GM23338 (cell line): Measurements from ENCODE around the gene BIRC6. TPM values are rescaled to one million over a fixed set of nuclear protein-coding genes. Genes with fewer than 3 reads are reported as not detected.
A peak's percentile ranks its signal among the peaks of the same experiment; 100 is the strongest.

ENCODE experiments used
- ATAC-seq: fragments of 200-7000 bp; cut with Tn5 transposase; 3 replicates; pipeline ENCODE4 v1.9.1; 2020
- DNase-seq: peaks from one replicate; pipeline ENCODE4 v3.0.0-alpha.2; 2015; ENCODE audit warnings: low spot score
- H2AFZ ChIP-seq: fragments of 200-600 bp; sonication (generic); 2 replicates; pipeline ENCODE4 v1.8.0; 2016; ENCODE audit warnings: antibody characterized with exemption, mild to moderate bottlenecking, moderate library complexity
- H3F3A ChIP-seq: fragments of 200-600 bp; sonication (generic); replicated peaks from 2 replicates; pipeline ENCODE4 v1.8.0; 2017; ENCODE audit warnings: antibody characterized with exemption, mixed run types, low read depth
- H3K27ac ChIP-seq: fragments of 200-600 bp; sonication (generic); 2 replicates; pipeline ENCODE4 v1.6.1; 2016; ENCODE audit warnings: low read depth
- H3K27me3 ChIP-seq: fragments of 200-600 bp; sonication (generic); 2 replicates; pipeline ENCODE4 v1.8.0; 2016; ENCODE audit warnings: mild to moderate bottlenecking, mixed run types, moderate library complexity; ENCODE audit not compliant: insufficient read depth
- H3K36me3 ChIP-seq: fragments of 200-600 bp; sonication (generic); 2 replicates; pipeline ENCODE4 v1.8.0; 2016; ENCODE audit warnings: mild to moderate bottlenecking; ENCODE audit not compliant: insufficient read depth
- H3K4me1 ChIP-seq: fragments of 200-600 bp; sonication (generic); 2 replicates; pipeline ENCODE4 v1.8.0; 2016; ENCODE audit warnings: mild to moderate bottlenecking, moderate library complexity; ENCODE audit not compliant: insufficient read depth
- H3K4me2 ChIP-seq: fragments of 200-600 bp; sonication (generic); 2 replicates; pipeline ENCODE4 v1.7.1; 2017; ENCODE audit warnings: mixed run types
- H3K4me3 ChIP-seq: fragments of 200-600 bp; sonication (generic); 2 replicates; pipeline ENCODE4 v1.6.1; 2016; ENCODE audit warnings: mixed run types
- H3K79me2 ChIP-seq: fragments of 200-600 bp; sonication (generic); replicated peaks from 2 replicates; pipeline ENCODE4 v1.8.0; 2017; ENCODE audit warnings: mild to moderate bottlenecking; ENCODE audit not compliant: insufficient read depth
- H3K9me2 ChIP-seq: fragments of 200-600 bp; sonication (generic); 2 replicates; pipeline ENCODE4 v1.8.0; 2017; ENCODE audit not compliant: insufficient read depth
- H4K20me1 ChIP-seq: fragments of 200-600 bp; sonication (generic); replicated peaks from 2 replicates; pipeline ENCODE4 v1.8.0; 2017; ENCODE audit warnings: mild to moderate bottlenecking; ENCODE audit not compliant: insufficient read depth
- H3K27ac Mint-ChIP-seq: 2 replicates; pipeline ENCODE4 v1.8.0; 2020; ENCODE audit warnings: inconsistent platforms, mild to moderate bottlenecking, moderate library complexity, mixed read lengths
- H3K27me3 Mint-ChIP-seq: 3 replicates; pipeline ENCODE4 v1.8.0; 2022; ENCODE audit warnings: low read depth, mild to moderate bottlenecking, moderate library complexity, mixed read lengths, inconsistent platforms; ENCODE audit not compliant: insufficient read depth, poor library complexity
- H3K36me3 Mint-ChIP-seq: 3 replicates; pipeline ENCODE4 v1.8.0; 2021; ENCODE audit warnings: low read depth, mild to moderate bottlenecking, inconsistent platforms, moderate library complexity, mixed read lengths
- H3K4me1 Mint-ChIP-seq: 3 replicates; pipeline ENCODE4 v1.8.0; 2020; ENCODE audit warnings: mild to moderate bottlenecking, inconsistent platforms, mixed read lengths
- H3K4me3 Mint-ChIP-seq: 3 replicates; pipeline ENCODE4 v1.8.0; 2021; ENCODE audit warnings: moderate library complexity, mild to moderate bottlenecking, inconsistent platforms, mixed read lengths
- H3K9me3 Mint-ChIP-seq: 3 replicates; pipeline ENCODE4 v1.8.0; 2020; ENCODE audit warnings: moderate library complexity, mild to moderate bottlenecking, inconsistent platforms, mixed read lengths
- polyA plus RNA-seq: library from polyadenylated mRNA; unstranded; fragments of >200 nt; fragmentation: Nextera tagmentation; extraction: Ambion mirVana; gene quantifications from 2 replicates; pipeline ENCODE4 v1.2.1, GENCODE V29; 2016
- total RNA-seq: library from RNA; depleted of rRNA; stranded (reverse); fragments of >200 nt; shearing (Covaris generic); gene quantifications from 2 replicates; pipeline ENCODE4 v1.2.3, GENCODE V29; 2014
- TF ChIP-seq, protein P1 (sequence below): fragments of 250-450 bp; sonication (Bioruptor Pico); IDR thresholded peaks from 2 replicates; pipeline ENCODE4 v1.5.0; 2020; ENCODE audit warnings: mild to moderate bottlenecking, moderate library complexity
- TF ChIP-seq, protein P2 (sequence below): IDR thresholded peaks from one replicate; pipeline ENCODE4 v1.6.1; 2018; ENCODE audit warnings: antibody characterized with exemption; ENCODE audit not compliant: unreplicated experiment

BIRC6 gene
- total and polyA plus RNA-seq, 2 experiments from 2014 or later = 85.8 to 131 TPM

- Histone ChIP-seq H2AFZ (no peak overlapping the region), H3K4me2 (no peak overlapping the region), H3K79me2 (peaks cover 89% of the 10 kb centered on the region), H3K27me3 (no peaks in the 10 kb centered on the region), H4K20me1 (peaks cover 15% of the 10 kb centered on the region; the same call in 1 of the 2 replicates), H3K27ac (peak overlapping the region; percentile 27; the same call in 1 of the 2 replicates), H3F3A (no peaks in the 10 kb centered on the region), H3K4me1 (0 out of 2 replicates have a peak, but pooled peaks cover 3% of the 10 kb centered on the region), H3K4me3 (no peak overlapping the region), H3K9me2 (no peaks in the 10 kb centered on the region), H3K36me3 (peaks cover 10% of the 10 kb centered on the region; the same call in 1 of the 2 replicates)
- H3K9me3 Mint-ChIP-seq = no peaks in the 10 kb centered on the region
- no peak for ATAC-seq
- peaks cover 15% of the 10 kb centered on the region; the same call in 2 of the 3 replicates for H3K4me1 Mint-ChIP-seq
- H3K27me3 Mint-ChIP-seq = no peaks in the 10 kb centered on the region
- TF ChIP-seq, protein P1, sequence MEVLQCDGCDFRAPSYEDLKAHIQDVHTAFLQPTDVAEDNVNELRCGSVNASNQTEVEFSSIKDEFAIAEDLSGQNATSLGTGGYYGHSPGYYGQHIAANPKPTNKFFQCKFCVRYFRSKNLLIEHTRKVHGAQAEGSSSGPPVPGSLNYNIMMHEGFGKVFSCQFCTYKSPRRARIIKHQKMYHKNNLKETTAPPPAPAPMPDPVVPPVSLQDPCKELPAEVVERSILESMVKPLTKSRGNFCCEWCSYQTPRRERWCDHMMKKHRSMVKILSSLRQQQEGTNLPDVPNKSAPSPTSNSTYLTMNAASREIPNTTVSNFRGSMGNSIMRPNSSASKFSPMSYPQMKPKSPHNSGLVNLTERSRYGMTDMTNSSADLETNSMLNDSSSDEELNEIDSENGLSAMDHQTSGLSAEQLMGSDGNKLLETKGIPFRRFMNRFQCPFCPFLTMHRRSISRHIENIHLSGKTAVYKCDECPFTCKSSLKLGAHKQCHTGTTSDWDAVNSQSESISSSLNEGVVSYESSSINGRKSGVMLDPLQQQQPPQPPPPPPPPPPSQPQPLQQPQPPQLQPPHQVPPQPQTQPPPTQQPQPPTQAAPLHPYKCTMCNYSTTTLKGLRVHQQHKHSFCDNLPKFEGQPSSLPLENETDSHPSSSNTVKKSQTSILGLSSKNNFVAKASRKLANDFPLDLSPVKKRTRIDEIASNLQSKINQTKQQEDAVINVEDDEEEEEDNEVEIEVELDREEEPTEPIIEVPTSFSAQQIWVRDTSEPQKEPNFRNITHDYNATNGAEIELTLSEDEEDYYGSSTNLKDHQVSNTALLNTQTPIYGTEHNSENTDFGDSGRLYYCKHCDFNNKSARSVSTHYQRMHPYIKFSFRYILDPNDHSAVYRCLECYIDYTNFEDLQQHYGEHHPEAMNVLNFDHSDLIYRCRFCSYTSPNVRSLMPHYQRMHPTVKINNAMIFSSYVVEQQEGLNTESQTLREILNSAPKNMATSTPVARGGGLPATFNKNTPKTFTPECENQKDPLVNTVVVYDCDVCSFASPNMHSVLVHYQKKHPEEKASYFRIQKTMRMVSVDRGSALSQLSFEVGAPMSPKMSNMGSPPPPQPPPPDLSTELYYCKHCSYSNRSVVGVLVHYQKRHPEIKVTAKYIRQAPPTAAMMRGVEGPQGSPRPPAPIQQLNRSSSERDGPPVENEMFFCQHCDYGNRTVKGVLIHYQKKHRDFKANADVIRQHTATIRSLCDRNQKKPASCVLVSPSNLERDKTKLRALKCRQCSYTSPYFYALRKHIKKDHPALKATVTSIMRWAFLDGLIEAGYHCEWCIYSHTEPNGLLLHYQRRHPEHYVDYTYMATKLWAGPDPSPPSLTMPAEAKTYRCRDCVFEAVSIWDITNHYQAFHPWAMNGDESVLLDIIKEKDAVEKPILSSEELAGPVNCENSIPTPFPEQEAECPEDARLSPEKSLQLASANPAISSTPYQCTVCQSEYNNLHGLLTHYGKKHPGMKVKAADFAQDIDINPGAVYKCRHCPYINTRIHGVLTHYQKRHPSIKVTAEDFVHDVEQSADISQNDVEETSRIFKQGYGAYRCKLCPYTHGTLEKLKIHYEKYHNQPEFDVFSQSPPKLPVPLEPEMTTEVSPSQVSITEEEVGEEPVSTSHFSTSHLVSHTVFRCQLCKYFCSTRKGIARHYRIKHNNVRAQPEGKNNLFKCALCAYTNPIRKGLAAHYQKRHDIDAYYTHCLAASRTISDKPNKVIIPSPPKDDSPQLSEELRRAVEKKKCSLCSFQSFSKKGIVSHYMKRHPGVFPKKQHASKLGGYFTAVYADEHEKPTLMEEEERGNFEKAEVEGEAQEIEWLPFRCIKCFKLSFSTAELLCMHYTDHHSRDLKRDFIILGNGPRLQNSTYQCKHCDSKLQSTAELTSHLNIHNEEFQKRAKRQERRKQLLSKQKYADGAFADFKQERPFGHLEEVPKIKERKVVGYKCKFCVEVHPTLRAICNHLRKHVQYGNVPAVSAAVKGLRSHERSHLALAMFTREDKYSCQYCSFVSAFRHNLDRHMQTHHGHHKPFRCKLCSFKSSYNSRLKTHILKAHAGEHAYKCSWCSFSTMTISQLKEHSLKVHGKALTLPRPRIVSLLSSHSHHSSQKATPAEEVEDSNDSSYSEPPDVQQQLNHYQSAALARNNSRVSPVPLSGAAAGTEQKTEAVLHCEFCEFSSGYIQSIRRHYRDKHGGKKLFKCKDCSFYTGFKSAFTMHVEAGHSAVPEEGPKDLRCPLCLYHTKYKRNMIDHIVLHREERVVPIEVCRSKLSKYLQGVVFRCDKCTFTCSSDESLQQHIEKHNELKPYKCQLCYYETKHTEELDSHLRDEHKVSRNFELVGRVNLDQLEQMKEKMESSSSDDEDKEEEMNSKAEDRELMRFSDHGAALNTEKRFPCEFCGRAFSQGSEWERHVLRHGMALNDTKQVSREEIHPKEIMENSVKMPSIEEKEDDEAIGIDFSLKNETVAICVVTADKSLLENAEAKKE = no peak
- TF ChIP-seq, protein P2, sequence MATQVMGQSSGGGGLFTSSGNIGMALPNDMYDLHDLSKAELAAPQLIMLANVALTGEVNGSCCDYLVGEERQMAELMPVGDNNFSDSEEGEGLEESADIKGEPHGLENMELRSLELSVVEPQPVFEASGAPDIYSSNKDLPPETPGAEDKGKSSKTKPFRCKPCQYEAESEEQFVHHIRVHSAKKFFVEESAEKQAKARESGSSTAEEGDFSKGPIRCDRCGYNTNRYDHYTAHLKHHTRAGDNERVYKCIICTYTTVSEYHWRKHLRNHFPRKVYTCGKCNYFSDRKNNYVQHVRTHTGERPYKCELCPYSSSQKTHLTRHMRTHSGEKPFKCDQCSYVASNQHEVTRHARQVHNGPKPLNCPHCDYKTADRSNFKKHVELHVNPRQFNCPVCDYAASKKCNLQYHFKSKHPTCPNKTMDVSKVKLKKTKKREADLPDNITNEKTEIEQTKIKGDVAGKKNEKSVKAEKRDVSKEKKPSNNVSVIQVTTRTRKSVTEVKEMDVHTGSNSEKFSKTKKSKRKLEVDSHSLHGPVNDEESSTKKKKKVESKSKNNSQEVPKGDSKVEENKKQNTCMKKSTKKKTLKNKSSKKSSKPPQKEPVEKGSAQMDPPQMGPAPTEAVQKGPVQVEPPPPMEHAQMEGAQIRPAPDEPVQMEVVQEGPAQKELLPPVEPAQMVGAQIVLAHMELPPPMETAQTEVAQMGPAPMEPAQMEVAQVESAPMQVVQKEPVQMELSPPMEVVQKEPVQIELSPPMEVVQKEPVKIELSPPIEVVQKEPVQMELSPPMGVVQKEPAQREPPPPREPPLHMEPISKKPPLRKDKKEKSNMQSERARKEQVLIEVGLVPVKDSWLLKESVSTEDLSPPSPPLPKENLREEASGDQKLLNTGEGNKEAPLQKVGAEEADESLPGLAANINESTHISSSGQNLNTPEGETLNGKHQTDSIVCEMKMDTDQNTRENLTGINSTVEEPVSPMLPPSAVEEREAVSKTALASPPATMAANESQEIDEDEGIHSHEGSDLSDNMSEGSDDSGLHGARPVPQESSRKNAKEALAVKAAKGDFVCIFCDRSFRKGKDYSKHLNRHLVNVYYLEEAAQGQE = no peak
- no peak overlapping the region for H3K4me3 Mint-ChIP-seq
- no peak overlapping the region for H3K27ac Mint-ChIP-seq
- DNase-seq = no peak
- H3K36me3 Mint-ChIP-seq = peaks cover 34% of the 10 kb centered on the region; the same call in 2 of the 3 replicates
Observed at GRCh38 chr2:32418778-32419177, 62.0 kb downstream of the BIRC6 start.
